Panc1 (cell line): ENCODE data around the gene TOP2A. TPM values are rescaled to one million over a fixed set of nuclear protein-coding genes. Genes with fewer than 3 reads are reported as not detected.
A peak's percentile ranks its signal among the peaks of the same experiment; 100 is the strongest.

Experiments used
- ATAC-seq: fragments of 200-7000 bp; cut with Tn5 transposase; 2 replicates; pipeline ENCODE4 v1.9.1; 2020; ENCODE audit warnings: mild to moderate bottlenecking, moderate library complexity
- BruUV-seq: library from RNA; stranded (reverse); fragments of 400-500 nt; replicated peaks from 2 replicates; lab custom pipeline; 2021; lab: Mats Ljungman, UMichigan
- CTCF ChIA-PET: fragments of 300-600 bp; sonication (Branson Sonifier 250); formaldehyde crosslinking; loops from one replicate; lab custom pipeline; 2022; ENCODE audit warnings: antibody characterized with exemption; lab: Charles Lee
- POLR2A ChIA-PET: fragments of 300-600 bp; sonication (Branson Sonifier 250); formaldehyde crosslinking; loops from one replicate; lab custom pipeline; 2022; ENCODE audit warnings: antibody characterized with exemption; lab: Charles Lee
- DNase-seq: peaks from one replicate; pipeline ENCODE4 v3.0.0-alpha.2; 2010; ENCODE audit warnings: low read depth, low spot score
- H3K27ac ChIP-seq: 2 replicates; pipeline ENCODE4 v1.5.1; 2011; ENCODE audit warnings: mild to moderate bottlenecking, low read length, inconsistent platforms
- H3K27me3 ChIP-seq: fragments of 200-500 bp; sonication (Bioruptor generic); 2 replicates; pipeline ENCODE4 v1.6.0; 2014; ENCODE audit warnings: low read length, inconsistent platforms; ENCODE audit not compliant: control insufficient read depth, insufficient read depth
- H3K36me3 ChIP-seq: fragments of 200-500 bp; sonication (Bioruptor generic); 2 replicates; pipeline ENCODE4 v1.5.1; 2014; ENCODE audit warnings: inconsistent platforms, mild to moderate bottlenecking, low read length, moderate library complexity; ENCODE audit not compliant: control insufficient read depth, insufficient read depth
- H3K4me1 ChIP-seq: 2 replicates; pipeline ENCODE4 v1.5.1; 2011; ENCODE audit warnings: inconsistent platforms, mild to moderate bottlenecking, low read length, moderate library complexity; ENCODE audit not compliant: control insufficient read depth, insufficient read depth
- H3K4me3 ChIP-seq, 2 experiments: 2 replicates each; pipeline ENCODE4 v1.5.1; 2011 to 2012; ENCODE audit warnings: low read depth in 2 of 2, low read length in 2 of 2, mild to moderate bottlenecking in 2 of 2, inconsistent platforms in 1 of 2, moderate library complexity in 1 of 2
- H3K9me3 ChIP-seq: fragments of 200-500 bp; sonication (Bioruptor generic); 2 replicates; pipeline ENCODE4 v1.5.1; 2014; ENCODE audit warnings: low read depth, mild to moderate bottlenecking, inconsistent platforms, low read length, moderate library complexity; ENCODE audit not compliant: control insufficient read depth, insufficient read depth
- POLR2AphosphoS5 ChIP-seq: IDR thresholded peaks from 2 replicates; pipeline ENCODE4 v1.6.1; 2012; ENCODE audit warnings: mild to moderate bottlenecking, low read depth, low read length, moderate library complexity
- SIN3A ChIP-seq: IDR thresholded peaks from 2 replicates; pipeline ENCODE4 v1.6.1; 2012; ENCODE audit warnings: low read depth, mild to moderate bottlenecking, low read length, moderate library complexity, borderline replicate concordance; ENCODE audit not compliant: insufficient read depth
- TCF7L2 ChIP-seq: IDR thresholded peaks from 2 replicates; pipeline ENCODE4 v1.6.1; 2011; ENCODE audit warnings: mild to moderate bottlenecking, low read depth, low read length, inconsistent platforms
- in situ Hi-C: cut with HindIII; loops from 2 replicates; pipeline ENCODE4 v1.10.0; 2016; ENCODE audit warnings: low sequenced_read_pairs, low pct_unique_long_range_greater_than_20kb
- intact Hi-C: fragments of 100-400 bp; cut with micrococcal nuclease; formaldehyde crosslinking; loops from one replicate; pipeline ENCODE4 v1.10.0; 2022; ENCODE audit not compliant: unreplicated experiment
- total RNA-seq: library from RNA; stranded (reverse); gene quantifications from one replicate; pipeline ENCODE4 v1.2.1, GENCODE V29; 2021; ENCODE audit not compliant: unreplicated experiment
- TF ChIP-seq, protein P1 (sequence below): fragments of 450-650 bp; IDR thresholded peaks from 2 replicates; pipeline ENCODE4 v1.5.1; 2017; ENCODE audit warnings: mild to moderate bottlenecking
- TF ChIP-seq, protein P2 (sequence below), 2 experiments: IDR thresholded peaks; 2 replicates each; pipeline ENCODE4 v1.6.1; 2011 to 2012; ENCODE audit warnings: low read depth in 2 of 2, control low read depth in 1 of 2, low read length in 1 of 2, mild to moderate bottlenecking in 1 of 2, moderate library complexity in 1 of 2; ENCODE audit not compliant: insufficient read depth in 1 of 2

TOP2A gene
- total RNA-seq, 1 experiment from 2014 or later = 230 TPM

DNA sequence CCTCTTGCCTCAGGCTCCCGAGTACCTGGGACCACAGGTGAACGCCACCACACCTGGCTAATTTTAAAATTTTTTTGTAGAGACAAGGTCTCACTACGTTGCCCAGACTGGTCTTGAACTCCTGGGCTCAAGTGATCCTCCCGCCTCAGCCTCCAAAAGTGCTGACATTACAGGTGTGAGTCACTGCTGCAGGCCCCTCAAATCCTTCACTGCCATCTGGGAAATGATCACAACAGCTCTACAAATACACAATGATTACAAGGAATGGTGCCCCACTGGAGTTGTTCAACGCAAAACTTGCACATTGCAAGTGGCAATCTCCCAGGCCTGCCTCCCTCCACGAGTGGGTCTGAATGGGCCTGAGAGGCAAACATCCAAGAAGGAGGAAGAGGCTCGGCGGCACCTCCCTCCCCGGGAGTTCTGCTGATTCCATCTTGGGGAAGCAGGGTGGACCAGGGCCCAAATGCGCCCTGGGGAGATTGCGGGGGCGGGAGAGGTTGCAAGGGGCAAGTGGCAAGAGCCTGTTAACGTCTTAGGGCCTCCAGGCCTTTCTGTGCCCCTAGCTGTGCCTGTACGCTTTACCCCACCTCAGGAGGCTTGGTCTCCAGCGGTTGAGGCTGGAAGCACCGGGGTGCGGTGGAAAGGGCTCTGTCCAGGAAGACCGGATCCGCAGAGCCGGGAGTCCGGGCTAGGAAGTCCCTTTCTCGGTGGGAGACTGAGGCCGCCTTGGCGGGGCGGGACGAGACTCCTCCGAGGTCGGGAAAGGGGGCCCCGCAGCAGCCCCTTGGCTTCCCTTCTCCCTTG, 24.9 kb upstream of the TOP2A start:
- TF ChIP-seq SIN3A = no peak
- TF ChIP-seq, protein P1, sequence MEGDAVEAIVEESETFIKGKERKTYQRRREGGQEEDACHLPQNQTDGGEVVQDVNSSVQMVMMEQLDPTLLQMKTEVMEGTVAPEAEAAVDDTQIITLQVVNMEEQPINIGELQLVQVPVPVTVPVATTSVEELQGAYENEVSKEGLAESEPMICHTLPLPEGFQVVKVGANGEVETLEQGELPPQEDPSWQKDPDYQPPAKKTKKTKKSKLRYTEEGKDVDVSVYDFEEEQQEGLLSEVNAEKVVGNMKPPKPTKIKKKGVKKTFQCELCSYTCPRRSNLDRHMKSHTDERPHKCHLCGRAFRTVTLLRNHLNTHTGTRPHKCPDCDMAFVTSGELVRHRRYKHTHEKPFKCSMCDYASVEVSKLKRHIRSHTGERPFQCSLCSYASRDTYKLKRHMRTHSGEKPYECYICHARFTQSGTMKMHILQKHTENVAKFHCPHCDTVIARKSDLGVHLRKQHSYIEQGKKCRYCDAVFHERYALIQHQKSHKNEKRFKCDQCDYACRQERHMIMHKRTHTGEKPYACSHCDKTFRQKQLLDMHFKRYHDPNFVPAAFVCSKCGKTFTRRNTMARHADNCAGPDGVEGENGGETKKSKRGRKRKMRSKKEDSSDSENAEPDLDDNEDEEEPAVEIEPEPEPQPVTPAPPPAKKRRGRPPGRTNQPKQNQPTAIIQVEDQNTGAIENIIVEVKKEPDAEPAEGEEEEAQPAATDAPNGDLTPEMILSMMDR = no peak
- no peak for TF ChIP-seq TCF7L2
- TF ChIP-seq POLR2AphosphoS5 = no peak
- TF ChIP-seq, protein P2, sequence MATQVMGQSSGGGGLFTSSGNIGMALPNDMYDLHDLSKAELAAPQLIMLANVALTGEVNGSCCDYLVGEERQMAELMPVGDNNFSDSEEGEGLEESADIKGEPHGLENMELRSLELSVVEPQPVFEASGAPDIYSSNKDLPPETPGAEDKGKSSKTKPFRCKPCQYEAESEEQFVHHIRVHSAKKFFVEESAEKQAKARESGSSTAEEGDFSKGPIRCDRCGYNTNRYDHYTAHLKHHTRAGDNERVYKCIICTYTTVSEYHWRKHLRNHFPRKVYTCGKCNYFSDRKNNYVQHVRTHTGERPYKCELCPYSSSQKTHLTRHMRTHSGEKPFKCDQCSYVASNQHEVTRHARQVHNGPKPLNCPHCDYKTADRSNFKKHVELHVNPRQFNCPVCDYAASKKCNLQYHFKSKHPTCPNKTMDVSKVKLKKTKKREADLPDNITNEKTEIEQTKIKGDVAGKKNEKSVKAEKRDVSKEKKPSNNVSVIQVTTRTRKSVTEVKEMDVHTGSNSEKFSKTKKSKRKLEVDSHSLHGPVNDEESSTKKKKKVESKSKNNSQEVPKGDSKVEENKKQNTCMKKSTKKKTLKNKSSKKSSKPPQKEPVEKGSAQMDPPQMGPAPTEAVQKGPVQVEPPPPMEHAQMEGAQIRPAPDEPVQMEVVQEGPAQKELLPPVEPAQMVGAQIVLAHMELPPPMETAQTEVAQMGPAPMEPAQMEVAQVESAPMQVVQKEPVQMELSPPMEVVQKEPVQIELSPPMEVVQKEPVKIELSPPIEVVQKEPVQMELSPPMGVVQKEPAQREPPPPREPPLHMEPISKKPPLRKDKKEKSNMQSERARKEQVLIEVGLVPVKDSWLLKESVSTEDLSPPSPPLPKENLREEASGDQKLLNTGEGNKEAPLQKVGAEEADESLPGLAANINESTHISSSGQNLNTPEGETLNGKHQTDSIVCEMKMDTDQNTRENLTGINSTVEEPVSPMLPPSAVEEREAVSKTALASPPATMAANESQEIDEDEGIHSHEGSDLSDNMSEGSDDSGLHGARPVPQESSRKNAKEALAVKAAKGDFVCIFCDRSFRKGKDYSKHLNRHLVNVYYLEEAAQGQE (IDR thresholded peaks at IDR 0.05; ENCODE audit: insufficient read depth in 1 of 2, low read depth in 2 of 2, low read length in 1 of 2) = no peak
- Histone ChIP-seq H3K4me1 (peaks cover 11% of the 10 kb centered on the region), H3K27me3 (no peaks in the 10 kb centered on the region), H3K36me3 (no peaks in the 10 kb centered on the region), H3K4me3 (peak overlapping the region; percentile 41 to 58), H3K27ac (peak overlapping the region; percentile 58; the same call in 1 of the 2 replicates), H3K9me3 (no peaks in the 10 kb centered on the region)
- intact Hi-C loops (loop anchor here (5.0 kb wide), 1 partner anchor 35 kb away; no protein-coding TSS in a partner anchor), in situ Hi-C loops (no loop called here)
- DNase-seq (no peak), ATAC-seq (peak; percentile 62)
- BruUV-seq = no TSS peak
- ChIA-PET POLR2A (interaction anchor here (0.7 kb wide), 1 partner anchor 11 kb away, joined by 3 read pairs; no protein-coding TSS in a partner anchor), CTCF (interaction anchor here (0.5 to 2.9 kb wide), 7 partner anchors 20 to 90 kb away, joined by 3 to 17 read pairs (median 7); no protein-coding TSS in a partner anchor)

DNA sequence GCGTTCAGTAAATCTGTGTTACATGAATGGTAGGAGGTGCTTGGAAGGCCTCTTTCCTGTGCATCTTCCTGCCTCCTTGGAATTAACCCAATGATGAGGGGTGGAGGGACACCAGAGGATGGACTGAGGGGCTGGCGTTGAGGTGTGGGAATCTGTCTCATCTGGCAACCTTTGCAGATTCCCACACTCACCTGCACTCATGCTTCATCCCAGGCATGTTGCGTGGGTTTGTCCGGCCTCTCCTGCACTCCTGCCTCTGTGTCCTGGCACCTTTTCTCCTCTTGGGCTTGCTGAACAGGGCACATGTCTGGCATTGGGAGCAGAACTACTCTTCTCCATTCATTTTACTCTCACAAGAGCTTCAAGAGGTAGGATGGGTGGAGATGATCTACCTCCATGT, 22.5 kb upstream of the TOP2A start:
- no peaks in the 10 kb centered on the region for H3K27me3 ChIP-seq
- no peak overlapping the region for H3K27ac ChIP-seq
- ChIA-PET CTCF (interaction anchor here (0.6 to 1.9 kb wide), 4 partner anchors 16 to 120 kb away, joined by 3 to 24 read pairs (median 3); no protein-coding TSS in a partner anchor), POLR2A (no interaction called here)
- peaks cover 9% of the 10 kb centered on the region for H3K4me1 ChIP-seq
- H3K9me3 ChIP-seq = no peaks in the 10 kb centered on the region
- intact Hi-C loops = loop anchor here (5.0 kb wide), 1 partner anchor 37 kb away; no protein-coding TSS in a partner anchor
- no TSS peak for BruUV-seq
- H3K36me3 ChIP-seq = no peaks in the 10 kb centered on the region
- ATAC-seq = no peak
- no peak for DNase-seq
- in situ Hi-C loops = no loop called here
- TF ChIP-seq, protein P1 = no peak
- TF ChIP-seq TCF7L2 (no peak), SIN3A (no peak), POLR2AphosphoS5 (no peak)
- TF ChIP-seq, protein P2 (IDR thresholded peaks at IDR 0.05; ENCODE audit: insufficient read depth in 1 of 2, low read depth in 2 of 2, low read length in 1 of 2) = no peak
- H3K4me3 ChIP-seq = no peak overlapping the region
